SIG-M5 treated with dmso at 0.1 percent for 504 hours (cell line): ENCODE results near the gene MPHOSPH9.
A peak's percentile ranks its signal among the peaks of the same experiment; 100 is the strongest.
"Not testable (repeated sequence)": the region's sequence is repeated elsewhere in the genome, so short reads cannot be mapped to it uniquely, and the experiment has no call there.

Experiments used
- DNase-seq: peaks from one replicate; lab custom pipeline; 2025; ENCODE audit not compliant: unreplicated experiment; lab: John Stamatoyannopoulos, UW

Gene MPHOSPH9

GRCh38 chr12:123258593-123258992 is 25.7 kb upstream of the MPHOSPH9 start:
- DNase-seq, result no peak

- no peak for DNase-seq
These were observed 22.0 kb upstream of the MPHOSPH9 start for GRCh38 chr12:123254853-123255446.

GRCh38 chr12:123253641-123254459 is 20.9 kb upstream of the MPHOSPH9 start:
- no peak for DNase-seq

GRCh38 chr12:123252365-123252764 is 19.4 kb upstream of the MPHOSPH9 start:
- DNase-seq, result not testable (repeated sequence)

DNA sequence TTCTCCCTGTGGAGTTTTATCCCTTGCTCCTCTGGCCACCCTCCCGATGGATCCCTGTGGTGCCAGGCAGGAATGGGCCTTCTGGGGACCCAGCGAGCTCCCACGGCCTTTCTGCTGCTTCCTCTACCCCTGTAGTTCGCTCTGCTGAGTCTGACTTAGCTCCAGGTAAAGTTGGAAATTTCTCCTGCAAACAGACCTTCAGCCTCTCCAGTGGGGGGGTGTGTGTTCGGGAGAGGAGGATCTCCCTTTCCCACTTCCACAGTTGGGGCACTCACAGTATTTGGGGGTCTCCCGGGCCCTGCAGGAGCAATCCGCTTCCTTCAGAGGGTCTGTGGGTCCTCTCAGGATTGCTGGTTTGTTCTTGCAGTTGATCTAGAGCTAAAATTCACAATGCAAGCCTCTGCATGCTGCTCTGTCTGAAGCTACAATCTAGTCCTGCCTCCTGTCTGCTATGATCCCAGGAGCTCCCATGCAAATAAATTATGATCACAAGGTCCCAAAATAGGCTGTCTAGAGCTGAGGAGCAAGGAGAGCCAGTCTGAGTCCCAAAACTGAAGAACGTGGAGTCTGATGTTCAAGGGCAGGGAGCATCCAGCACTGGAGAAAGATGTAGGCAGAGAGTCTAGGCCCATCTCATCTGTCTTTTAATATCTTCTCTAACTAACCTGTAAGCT is 18.6 kb upstream of the MPHOSPH9 start:
- DNase-seq, result no peak

DNA sequence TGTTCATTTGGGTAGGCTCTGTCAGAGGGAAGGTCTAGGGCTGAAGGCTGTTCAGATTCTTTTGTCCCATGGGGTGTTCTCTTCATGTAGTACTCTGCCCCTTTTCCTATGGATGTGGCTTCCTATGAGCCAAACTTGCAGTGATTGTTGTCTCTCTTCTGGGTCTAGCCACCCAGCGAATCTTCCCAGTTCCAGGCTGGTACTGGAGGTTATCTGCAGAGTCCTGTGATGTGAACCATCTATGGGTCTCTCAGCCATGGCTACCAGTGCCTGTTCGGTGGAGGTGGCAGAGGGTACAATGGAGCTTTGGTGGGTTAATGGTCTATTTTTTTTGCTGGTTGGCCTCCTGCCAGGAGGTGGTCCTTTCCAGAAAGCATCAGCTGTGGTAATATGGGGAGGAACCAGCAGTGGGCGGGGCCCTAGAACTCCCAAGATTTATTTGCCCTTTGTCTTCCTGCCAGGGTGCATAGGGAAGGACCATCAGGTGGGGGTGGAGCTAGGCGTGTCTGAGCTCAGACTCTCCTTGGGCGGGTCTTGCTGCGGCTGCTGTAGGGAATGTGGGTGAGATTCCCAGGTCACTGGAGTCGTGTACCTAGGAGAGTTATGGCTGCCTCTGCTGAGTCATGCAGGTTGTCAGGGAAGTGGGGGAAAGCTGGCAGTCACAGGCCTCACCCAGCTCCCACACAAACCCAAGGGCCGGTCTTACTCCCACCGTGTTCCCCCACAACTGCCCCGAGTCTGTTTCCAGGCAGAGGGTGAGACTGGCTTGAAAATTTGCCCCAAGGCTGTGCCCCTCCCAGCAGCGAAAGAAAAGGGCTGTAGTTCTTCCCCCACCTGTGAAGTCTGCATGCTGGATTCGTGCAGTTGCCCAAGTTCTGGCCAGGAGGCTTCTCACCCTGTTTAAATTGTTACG is 17.8 kb upstream of the MPHOSPH9 start:
- DNase-seq, result peak; percentile 34

- not testable (repeated sequence) for DNase-seq
These were observed 16.2 kb upstream of the MPHOSPH9 start for GRCh38 chr12:123248996-123249741.

DNA sequence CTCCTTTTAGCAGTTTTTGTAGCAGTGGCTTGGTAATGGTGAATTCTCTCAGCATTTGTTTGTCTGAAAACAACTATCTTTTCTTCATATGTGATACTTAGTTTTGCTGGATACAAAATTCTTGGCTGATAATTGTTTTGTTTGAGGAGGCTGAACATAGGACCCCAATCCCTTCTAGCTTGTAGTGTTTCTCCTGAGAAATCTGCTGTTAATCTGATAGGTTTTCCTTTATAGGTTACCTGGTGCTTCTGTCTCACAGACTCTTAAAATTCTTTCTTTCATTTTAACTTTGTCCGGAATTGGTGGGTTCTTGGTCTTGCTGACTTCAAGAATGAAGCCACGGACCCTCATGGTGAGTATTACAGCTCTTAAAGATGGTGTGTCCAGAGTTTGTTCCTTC is 15.2 kb upstream of the MPHOSPH9 start:
- not testable (repeated sequence) for DNase-seq

- DNase-seq, result no peak
These were observed 12.7 kb upstream of the MPHOSPH9 start for GRCh38 chr12:123245678-123246077.

- DNase-seq, result no peak
These were observed 10.8 kb upstream of the MPHOSPH9 start for GRCh38 chr12:123243671-123244262.

GRCh38 chr12:123242116-123242904 is 9.4 kb upstream of the MPHOSPH9 start:
- DNase-seq, result peak; percentile 47

DNA sequence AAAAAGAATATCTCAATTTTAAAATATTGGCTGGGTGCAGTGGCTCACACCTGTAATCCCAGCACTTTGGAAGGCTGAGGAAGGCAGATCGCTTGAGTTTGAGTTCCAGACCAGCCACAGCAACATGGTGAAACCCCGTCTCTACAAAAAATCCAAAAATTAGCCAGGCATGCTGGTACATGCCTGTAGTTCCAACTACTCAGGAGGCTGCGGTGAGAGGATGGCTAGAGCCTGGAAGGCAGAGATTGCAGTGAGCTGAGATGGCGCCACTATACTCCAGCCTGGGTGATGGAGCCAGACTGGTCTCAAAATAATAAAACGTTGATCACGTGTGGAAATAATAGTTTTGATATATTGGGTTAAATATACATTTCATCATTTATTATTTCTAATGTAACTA is 6.0 kb upstream of the MPHOSPH9 start:
- DNase-seq, result no peak

DNA sequence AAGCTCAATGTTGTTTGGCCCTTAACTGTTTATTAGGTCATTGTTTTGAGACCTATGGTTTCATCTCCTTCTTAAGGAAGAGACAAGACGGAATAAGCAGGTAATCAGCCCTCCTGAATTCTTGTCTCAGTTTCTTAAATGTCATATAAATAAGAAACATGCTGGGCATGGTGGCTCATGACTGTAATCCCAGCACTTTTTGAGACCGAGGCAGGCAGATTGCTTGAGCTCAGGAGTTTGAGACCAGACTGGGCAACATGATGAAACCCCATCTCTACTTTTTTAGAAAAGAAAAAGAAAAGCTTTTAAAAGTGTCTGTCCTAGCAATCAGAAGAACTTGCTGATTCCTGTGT is 5.4 kb upstream of the MPHOSPH9 start:
- no peak for DNase-seq

DNA sequence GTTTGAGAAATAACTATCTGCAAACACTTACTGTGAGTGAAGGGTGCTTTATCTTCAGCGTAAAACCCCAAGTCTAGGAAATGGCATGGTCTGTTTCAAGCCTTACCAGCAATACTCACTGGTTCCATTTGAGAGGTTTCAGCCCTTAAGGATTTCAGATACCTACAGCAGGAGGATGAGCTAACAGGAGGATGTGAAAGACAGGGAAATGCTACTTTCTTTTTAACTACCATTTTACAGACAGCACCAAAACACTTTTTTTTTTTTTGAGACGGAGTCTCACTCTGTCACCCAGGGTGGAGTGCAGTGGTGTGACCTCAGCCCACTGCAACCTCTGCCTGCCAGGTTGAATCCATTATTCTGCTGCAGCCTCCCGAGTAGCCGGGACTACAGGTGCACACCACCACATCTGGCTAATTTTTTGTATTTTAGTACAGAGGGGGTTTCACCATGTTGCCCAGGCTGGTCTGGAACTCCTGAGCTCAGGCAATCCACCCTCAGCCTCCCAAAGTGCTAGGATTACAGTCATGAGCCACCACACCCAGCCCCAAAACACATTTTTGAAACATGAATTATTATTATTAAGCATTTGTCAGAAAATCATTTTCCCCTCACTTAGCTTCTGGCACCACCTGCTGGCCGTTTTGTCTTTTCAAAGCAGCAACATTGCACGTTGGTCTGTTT is 4.8 kb upstream of the MPHOSPH9 start:
- DNase-seq, result peak; percentile 59

GRCh38 chr12:123233505-123234308 is 766 bp upstream of the MPHOSPH9 start:
- no peak for DNase-seq

GRCh38 chr12:123232472-123232806 is 502 bp downstream of the MPHOSPH9 start:
- DNase-seq, result peak; percentile 62

GRCh38 chr12:123231931-123232330 is 1.0 kb downstream of the MPHOSPH9 start:
- no peak for DNase-seq

DNA sequence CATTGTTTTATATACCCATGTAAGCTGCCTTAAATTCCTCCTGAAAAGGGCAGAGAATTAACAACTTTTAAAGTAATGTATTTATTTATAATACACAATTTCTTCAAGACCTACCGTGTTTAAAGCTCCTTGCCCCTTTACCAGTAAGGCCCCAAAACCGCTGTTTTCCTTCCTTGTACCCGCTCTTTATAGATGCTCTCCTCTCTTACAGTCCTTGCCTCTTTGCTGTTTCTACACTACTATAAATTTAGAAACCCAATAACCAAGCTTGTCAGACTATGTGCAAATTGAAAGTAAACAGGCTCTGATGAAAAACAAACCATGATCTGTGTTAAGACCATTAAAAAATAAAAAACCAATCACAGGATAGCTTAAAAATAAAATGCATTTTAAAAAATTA is 3.9 kb downstream of the MPHOSPH9 start:
- peak; percentile 20 for DNase-seq
